GM06990 (cell line): ENCODE measurements around the gene CLCN1.

Experiments used
- DNase-seq: peaks from one replicate; pipeline ENCODE4 v3.0.0-alpha.2; 2011; ENCODE audit not compliant: insufficient read length; ENCODE audit errors: extremely low read depth
- H3K27me3 ChIP-seq: replicated peaks from 2 replicates; pipeline ENCODE4 v1.6.0; 2011; ENCODE audit warnings: low read length; ENCODE audit not compliant: control insufficient read depth, insufficient read depth
- H3K36me3 ChIP-seq: 2 replicates; pipeline ENCODE4 v1.5.1; 2011; ENCODE audit warnings: low read length; ENCODE audit not compliant: control insufficient read depth, insufficient read depth
- H3K4me3 ChIP-seq: replicated peaks from 2 replicates; pipeline ENCODE4 v1.5.1; 2011; ENCODE audit warnings: low read depth, mild to moderate bottlenecking, control low read depth, low read length
- CTCF ChIP-seq: IDR thresholded peaks from 2 replicates; pipeline ENCODE4 v1.5.1; 2011; ENCODE audit warnings: low read length, control low read depth, mild to moderate bottlenecking, inconsistent platforms; ENCODE audit not compliant: insufficient read depth, poor library complexity, severe bottlenecking

CLCN1 gene

GRCh38 chr7:143376396-143376795, 60.5 kb downstream of the CLCN1 start:
- no peak for DNase-seq
- Histone ChIP-seq H3K36me3 (no peaks in the 10 kb centered on the region), H3K27me3 (no peaks in the 10 kb centered on the region), H3K4me3 (no peak overlapping the region)
- no peak for TF ChIP-seq CTCF

- Histone ChIP-seq H3K36me3 (no peaks in the 10 kb centered on the region; the same call in 1 of the 2 replicates), H3K4me3 (peak overlapping the region; percentile 91), H3K27me3 (no peaks in the 10 kb centered on the region)
- no peak for TF ChIP-seq CTCF
- DNase-seq: no peak
Measured at GRCh38 chr7:143379611-143380259, 63.8 kb downstream of the CLCN1 start.

DNA sequence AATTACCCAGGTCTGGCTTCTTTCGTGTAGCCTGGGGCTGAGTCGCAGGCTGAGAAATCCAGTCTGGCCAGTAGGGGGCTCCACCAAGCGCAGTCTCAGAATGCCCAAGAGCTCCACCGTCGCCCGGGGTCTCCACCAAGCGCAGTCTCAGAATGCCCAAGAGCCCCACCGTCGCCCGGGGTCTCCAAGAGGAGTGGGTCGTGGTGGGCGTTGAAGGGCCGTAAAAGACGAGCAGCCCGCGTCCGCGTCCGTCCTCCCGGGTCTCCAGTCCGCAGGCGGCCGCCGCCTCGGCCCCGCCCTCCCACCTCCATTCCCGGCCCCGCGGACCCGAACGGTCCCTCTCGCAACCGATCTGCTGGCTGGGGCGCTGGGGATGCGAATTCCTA, 64.3 kb downstream of the CLCN1 start:
- Histone ChIP-seq H3K27me3 (no peaks in the 10 kb centered on the region), H3K36me3 (peaks cover 2% of the 10 kb centered on the region; the same call in 1 of the 2 replicates), H3K4me3 (peak overlapping the region; percentile 91)
- TF ChIP-seq CTCF: peak; percentile 91
- peak; percentile 83 for DNase-seq

- no peak for TF ChIP-seq CTCF
- H3K27me3 ChIP-seq: no peaks in the 10 kb centered on the region
- H3K36me3 ChIP-seq: peaks cover 2% of the 10 kb centered on the region; the same call in 1 of the 2 replicates
- H3K4me3 ChIP-seq: peak within 1 kb of the TSS; percentile 91
- DNase-seq: peak; percentile 91
Measured at GRCh38 chr7:143380646-143381426, 64.9 kb downstream of the CLCN1 start, which contains the start of gene ZYX. TSS of gene ZYX (plus strand) at chr7:143381345. CDS start at chr7:143381572, 227 bp downstream.

DNA sequence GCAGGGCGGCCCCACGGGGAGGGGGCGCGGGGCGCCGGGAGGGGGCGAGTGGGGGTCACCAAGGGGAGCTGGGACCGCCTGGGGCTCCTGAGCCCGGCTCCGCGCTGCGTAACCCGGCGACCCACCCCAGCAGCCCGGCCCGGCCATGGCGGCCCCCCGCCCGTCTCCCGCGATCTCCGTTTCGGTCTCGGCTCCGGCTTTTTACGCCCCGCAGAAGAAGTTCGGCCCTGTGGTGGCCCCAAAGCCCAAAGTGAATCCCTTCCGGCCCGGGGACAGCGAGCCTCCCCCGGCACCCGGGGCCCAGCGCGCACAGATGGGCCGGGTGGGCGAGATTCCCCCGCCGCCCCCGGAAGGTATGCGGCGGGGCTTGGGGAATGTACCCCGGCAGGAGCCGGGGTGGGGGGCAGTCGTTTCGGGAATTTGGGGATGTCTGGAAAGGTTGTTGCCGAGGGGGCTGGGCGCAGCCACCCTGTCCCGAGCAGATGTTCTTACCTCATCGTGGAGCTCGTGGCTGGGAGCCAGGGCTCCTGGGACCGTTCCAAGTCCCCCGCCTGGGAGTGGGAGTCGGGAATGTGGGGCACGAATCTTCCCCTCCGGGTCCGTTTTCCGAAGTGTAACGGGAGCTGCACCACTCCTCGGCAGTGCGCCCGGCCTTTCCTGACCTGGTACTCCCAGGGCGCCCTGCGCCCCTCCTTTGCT, 65.7 kb downstream of the CLCN1 start:
- H3K36me3 ChIP-seq: peaks cover 7% of the 10 kb centered on the region; the same call in 1 of the 2 replicates
- TF ChIP-seq CTCF: no peak
- DNase-seq: no peak

More for the DNA sequence above, 65.7 kb downstream of the CLCN1 start:
- Histone ChIP-seq H3K4me3 (peak overlapping the region; percentile 91), H3K27me3 (no peaks in the 10 kb centered on the region)
